NCI-H128 (cell line): ENCODE data around the gene POLR3E.

Experiments
- DNase-seq: peaks from one replicate; lab custom pipeline; 2025; ENCODE audit not compliant: unreplicated experiment; lab: John Stamatoyannopoulos, UW

The POLR3E gene

GRCh38 chr16:22297114-22297870, at the start of gene POLR3E:
TSS of gene POLR3E (plus strand) at chr16:22297409. CDS start at chr16:22302969, 5,560 bp downstream.
- DNase-seq = peak; percentile 90

GRCh38 chr16:22250522-22250921, 46.7 kb upstream of the POLR3E start:
- DNase-seq = no peak

GRCh38 chr16:22252317-22252716, 44.9 kb upstream of the POLR3E start:
- DNase-seq = no peak

- no peak for DNase-seq
Measured at GRCh38 chr16:22253272-22253671, 43.9 kb upstream of the POLR3E start.

GRCh38 chr16:22255335-22255734, 41.9 kb upstream of the POLR3E start:
- no peak for DNase-seq

- DNase-seq = no peak
Measured at GRCh38 chr16:22257440-22257839, 39.8 kb upstream of the POLR3E start.

- no peak for DNase-seq
Measured at GRCh38 chr16:22260490-22260889, 36.7 kb upstream of the POLR3E start.

GRCh38 chr16:22262460-22262859, 34.7 kb upstream of the POLR3E start:
- DNase-seq = no peak

- no peak for DNase-seq
Measured at GRCh38 chr16:22264786-22265185, 32.4 kb upstream of the POLR3E start.

- DNase-seq = no peak
Measured at GRCh38 chr16:22265351-22265750, 31.9 kb upstream of the POLR3E start.

- DNase-seq = no peak
Measured at GRCh38 chr16:22266546-22266945, 30.7 kb upstream of the POLR3E start.

- no peak for DNase-seq
Measured at GRCh38 chr16:22267764-22268163, 29.4 kb upstream of the POLR3E start.

- DNase-seq = no peak
Measured at GRCh38 chr16:22270525-22270924, 26.7 kb upstream of the POLR3E start.

- DNase-seq = no peak
Measured at GRCh38 chr16:22272870-22273650, 24.1 kb upstream of the POLR3E start.

- DNase-seq = no peak
Measured at GRCh38 chr16:22274916-22275315, 22.3 kb upstream of the POLR3E start.

GRCh38 chr16:22278441-22279230, 18.6 kb upstream of the POLR3E start:
- no peak for DNase-seq

- no peak for DNase-seq
Measured at GRCh38 chr16:22282254-22282892, 14.8 kb upstream of the POLR3E start.

- no peak for DNase-seq
Measured at GRCh38 chr16:22284637-22285036, 12.6 kb upstream of the POLR3E start.

GRCh38 chr16:22285080-22285479, 12.1 kb upstream of the POLR3E start:
- DNase-seq = no peak

- DNase-seq = no peak
Measured at GRCh38 chr16:22291020-22291419, 6.2 kb upstream of the POLR3E start.

- DNase-seq = no peak
Measured at GRCh38 chr16:22291860-22292318, 5.3 kb upstream of the POLR3E start.
